NCI-H1048 (cell line): ENCODE measurements around the gene TREML4.
"Not testable (repeated sequence)": the region's sequence is repeated elsewhere in the genome, so short reads cannot be mapped to it uniquely, and the experiment has no call there.

ENCODE experiments used
- DNase-seq: peaks from one replicate; lab custom pipeline; 2025; lab: John Stamatoyannopoulos, UW

The TREML4 gene, protein sequence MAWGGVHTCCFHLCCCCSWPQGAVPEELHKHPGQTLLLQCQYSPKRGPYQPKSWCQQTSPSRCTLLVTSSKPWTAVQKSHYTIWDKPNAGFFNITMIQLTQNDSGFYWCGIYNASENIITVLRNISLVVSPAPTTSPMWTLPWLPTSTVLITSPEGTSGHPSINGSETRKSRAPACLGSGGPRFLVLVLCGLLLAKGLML

DNA sequence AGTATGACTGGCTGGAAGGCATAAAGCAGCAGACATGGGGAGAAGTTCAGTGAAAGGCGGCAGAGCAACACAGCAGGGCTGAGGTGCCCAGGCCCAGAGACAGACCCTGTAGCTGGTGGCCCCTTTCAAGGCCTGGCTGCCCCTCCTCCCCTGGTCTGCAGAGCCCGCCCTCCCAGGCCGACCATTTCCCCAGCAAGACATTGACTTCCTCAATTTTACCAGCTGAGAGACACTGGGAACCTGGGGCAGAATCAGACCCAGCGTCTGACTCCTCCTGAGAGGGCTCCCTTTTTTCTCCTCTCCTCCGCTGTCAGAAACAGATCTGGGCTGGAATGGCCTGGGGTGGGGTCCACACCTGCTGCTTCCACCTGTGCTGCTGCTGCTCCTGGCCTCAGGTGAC is at the start of gene TREML4:
Gene TREML4 (plus strand): TSS at position 254 of the 400 bp plus-strand sequence. CDS start 79 bp downstream, at position 333.
- DNase-seq, result no peak

DNA sequence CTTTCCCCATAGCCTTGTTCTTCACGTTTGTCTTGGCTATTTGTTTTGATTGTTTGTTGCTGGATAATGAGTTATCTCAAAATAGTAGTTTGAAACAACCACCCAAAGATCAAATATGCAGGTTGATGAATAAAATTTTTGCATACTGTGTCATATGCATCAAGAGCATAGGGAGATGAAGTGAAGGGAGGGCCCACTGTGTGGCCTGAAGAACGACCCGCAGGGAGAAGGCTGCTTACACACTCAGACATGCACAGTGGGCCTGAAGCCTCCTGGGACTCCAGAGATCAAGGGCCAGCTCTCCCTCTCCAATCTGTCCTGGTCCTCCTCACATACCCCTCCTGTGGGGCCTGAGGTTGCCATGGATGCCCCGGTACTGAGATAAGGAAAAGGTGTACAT is 49.0 kb upstream of the TREML4 start:
- DNase-seq, result no peak

GRCh38 chr6:41181566-41181965 is 46.6 kb upstream of the TREML4 start:
- DNase-seq, result no peak

- DNase-seq, result no peak
Measured at GRCh38 chr6:41182069-41183034, 45.8 kb upstream of the TREML4 start.

DNA sequence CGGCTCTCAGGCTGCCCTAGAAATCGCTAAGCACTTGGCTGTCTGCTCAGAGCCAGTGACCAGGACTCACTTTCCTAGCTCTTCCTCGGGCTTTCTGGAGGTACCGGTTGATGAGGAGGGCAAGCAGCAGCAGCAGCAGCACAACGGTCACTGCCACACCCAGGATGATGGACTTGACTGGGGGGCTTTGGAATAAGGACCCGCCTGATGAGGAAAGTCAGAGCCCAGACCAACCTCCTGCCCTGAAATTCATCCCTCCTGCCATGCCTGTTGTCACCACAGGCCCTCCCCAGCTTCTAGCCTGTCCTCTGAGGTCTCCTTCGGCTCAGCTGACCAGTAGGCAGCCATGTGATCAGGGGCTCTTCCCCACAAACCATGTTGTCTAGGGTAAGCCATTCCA is 43.4 kb upstream of the TREML4 start:
- no peak for DNase-seq

DNA sequence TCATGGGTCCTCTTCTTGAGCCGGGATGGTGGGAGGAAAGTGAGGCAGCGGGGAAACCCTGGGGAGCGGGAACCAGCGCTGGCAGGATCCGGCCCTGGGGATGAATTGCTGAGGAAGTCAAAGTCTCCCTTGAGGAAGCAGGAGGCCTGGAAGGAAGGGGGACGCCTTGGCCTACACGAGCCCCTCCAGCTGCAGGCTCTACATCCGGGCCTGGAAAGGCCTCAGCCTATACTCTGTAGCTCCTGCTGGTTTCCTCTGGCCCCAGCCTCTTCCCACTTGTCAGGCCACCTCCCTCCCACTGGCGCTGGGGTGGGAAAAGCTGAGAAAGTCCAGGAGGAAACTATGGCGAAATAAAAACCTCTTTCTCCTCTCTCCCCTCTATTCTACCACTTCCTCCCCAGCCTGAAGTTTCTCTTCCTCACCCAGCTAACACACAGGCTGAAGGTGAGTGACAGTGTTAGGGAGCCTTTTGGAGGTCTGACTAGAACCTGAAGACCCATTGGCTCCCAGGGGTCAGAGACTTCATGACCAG is 42.1 kb upstream of the TREML4 start:
- no peak for DNase-seq

GRCh38 chr6:41187924-41188886 is 39.9 kb upstream of the TREML4 start:
- DNase-seq, result no peak

- DNase-seq, result not testable (repeated sequence)
Measured at GRCh38 chr6:41189046-41189445, 39.1 kb upstream of the TREML4 start.

DNA sequence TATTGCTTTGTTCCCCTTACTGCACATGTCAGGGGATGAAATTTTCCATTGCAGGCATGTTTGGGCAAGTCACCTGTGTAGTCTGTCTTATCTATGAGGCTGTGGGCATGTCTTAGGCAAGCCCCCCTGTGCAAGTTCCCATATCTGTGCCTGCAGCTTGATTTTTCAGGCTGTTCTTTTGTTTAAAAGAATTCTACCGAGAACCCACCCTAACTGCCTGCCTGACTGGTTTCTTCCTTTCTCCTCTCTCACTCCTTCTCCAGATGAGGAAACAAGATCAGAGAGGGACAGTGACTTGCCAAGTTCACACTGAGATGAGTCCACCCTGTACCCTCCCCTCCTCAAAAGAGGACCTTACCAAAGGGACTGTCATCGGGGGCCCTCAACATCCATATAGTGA is 38.2 kb upstream of the TREML4 start:
- DNase-seq, result no peak

GRCh38 chr6:41190791-41191190 is 37.4 kb upstream of the TREML4 start:
- DNase-seq, result no peak

- no peak for DNase-seq
Measured at GRCh38 chr6:41191569-41191968, 36.6 kb upstream of the TREML4 start.

- DNase-seq, result no peak
Measured at GRCh38 chr6:41193171-41193734, 34.9 kb upstream of the TREML4 start.

DNA sequence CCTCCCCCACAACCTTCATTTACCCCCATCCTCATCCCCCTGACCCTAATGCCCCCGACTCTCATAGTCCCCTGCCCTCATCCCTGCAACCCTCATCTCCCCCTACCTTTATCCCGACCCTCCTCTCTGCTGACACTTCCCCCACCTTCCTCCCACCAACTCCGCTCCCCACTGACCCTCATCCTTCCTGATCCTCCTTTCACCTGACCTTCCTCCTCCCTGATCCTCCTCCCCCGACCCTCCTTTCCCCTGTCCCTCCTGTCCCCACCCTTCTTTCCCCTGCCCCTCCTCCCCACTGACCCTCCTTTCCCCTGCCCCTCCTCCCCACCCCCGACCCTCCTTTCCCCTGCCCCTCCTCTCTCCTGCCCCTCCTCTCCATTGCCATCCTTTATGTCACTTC is 34.3 kb upstream of the TREML4 start:
- no peak for DNase-seq

DNA sequence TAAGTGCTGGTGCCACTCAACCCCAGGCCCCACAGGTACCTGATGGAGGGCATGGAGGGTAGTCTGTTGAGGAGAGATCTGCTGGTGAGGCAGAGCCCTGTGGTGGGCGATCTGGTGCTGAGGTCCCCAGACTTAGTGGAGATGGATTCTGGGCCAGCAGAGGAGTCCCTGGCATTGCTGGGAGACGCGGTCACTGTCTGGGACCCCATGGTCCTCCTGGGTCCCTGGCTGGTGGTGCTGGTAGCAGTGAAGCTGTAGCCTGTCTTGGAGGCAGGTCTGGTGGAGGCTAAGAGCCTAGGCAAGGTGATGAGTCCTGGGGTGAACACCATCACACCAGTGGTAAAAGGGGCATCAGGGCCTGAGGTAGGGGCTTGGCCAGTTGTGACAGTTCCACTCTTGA is 33.8 kb upstream of the TREML4 start:
- no peak for DNase-seq

DNA sequence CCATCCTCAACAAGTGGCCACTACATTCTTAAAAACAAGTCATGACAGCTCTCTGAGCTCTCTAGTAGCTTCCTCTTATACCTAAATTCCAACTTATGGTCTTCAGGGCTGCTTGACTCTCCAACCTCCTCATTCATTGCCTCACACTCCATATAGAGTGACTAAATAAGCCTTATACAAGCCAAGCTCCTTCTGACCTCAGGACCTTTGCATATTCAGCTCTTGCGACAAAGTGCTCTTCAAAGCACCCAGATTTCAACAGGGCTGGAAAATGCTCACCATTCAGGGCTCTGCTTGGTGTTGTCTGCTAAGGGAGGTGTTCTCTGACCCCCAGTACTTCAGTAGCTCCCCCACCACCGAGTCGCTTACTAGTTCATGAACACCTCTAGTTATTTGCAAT is 30.9 kb upstream of the TREML4 start:
- no peak for DNase-seq

DNA sequence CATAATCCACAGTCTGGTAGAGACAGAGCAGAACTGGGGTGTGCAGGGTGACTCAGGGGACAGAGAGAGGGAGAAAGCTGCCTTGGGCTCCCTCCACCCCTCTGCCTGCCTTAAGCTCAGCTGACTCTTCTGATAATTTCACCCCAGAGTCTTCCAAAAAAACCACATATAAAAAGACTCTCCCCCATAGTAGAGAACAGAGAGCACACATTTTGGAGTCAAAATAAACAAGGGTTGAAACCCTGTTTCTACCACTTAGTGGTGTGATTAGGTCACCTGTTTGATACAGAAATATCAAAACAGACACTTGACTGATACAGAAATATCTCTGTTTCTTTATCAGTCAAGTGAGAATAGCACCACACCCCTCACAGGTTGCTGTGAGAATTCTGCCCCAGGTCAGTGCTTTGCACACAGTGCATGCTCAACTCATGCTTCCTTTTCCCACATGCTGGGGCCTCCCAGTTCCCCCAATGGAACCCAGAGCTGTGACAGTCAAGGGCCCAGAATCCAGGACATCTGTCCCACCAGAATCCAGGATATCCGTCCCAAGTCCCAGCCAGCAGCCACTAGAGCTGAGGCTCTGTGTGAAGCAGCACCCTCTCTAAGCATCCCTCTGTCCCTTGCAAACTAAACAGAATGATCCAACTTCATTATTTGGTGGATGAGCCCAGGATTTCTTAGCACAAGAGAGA is 28.4 kb upstream of the TREML4 start:
- no peak for DNase-seq

- DNase-seq, result no peak
Measured at GRCh38 chr6:41200296-41200900, 27.8 kb upstream of the TREML4 start.

- no peak for DNase-seq
Measured at GRCh38 chr6:41200901-41201763, 27.0 kb upstream of the TREML4 start, which contains the start of gene TREML2. Gene TREML2 (minus strand): TSS chr6:41201149. CDS start chr6:41201008, 141 bp downstream.

- no peak for DNase-seq
Measured at GRCh38 chr6:41201764-41202173, 26.4 kb upstream of the TREML4 start.
